Gastroesophageal sphincter (tissue), 4 donors: Measurements from ENCODE around the gene RPS6KL1. TPM values are rescaled to one million over a fixed set of nuclear protein-coding genes. Genes with fewer than 3 reads are reported as not detected.

Source experiments
- ATAC-seq: fragments of 150-250 bp; one replicate; pipeline ENCODE4 v1.9.1; 2016; ENCODE audit warnings: mild to moderate bottlenecking, moderate library complexity
- H3K27ac ChIP-seq, 4 donors: fragments of 200-600 bp; sonication (generic) in 3 of 4; 1 replicate in 3 of 4; 2 replicates in 1 of 4; pipeline ENCODE4 v1.5.1; 2016 to 2019
- H3K27me3 ChIP-seq: fragments of 200-600 bp; sonication (generic); one replicate; pipeline ENCODE4 v1.5.1; 2019
- H3K36me3 ChIP-seq, 2 donors: fragments of 200-600 bp; sonication (generic); one replicate each; pipeline ENCODE4 v1.5.1; 2019; ENCODE audit warnings: control low read depth in 1 of 2
- H3K4me1 ChIP-seq, 3 donors: fragments of 200-600 bp; sonication (generic); 1 replicate in 2 of 3; 2 replicates in 1 of 3; pipeline ENCODE4 v1.5.1; 2016 to 2019; ENCODE audit warnings: control low read depth in 2 of 3
- H3K4me3 ChIP-seq, 2 donors: fragments of 200-600 bp; sonication (generic); one replicate each; pipeline ENCODE4 v1.5.1; 2019; ENCODE audit warnings: mild to moderate bottlenecking in 1 of 2, moderate library complexity in 1 of 2
- H3K9me3 ChIP-seq, 3 donors: fragments of 200-600 bp; sonication (generic); one replicate each; pipeline ENCODE4 v1.5.1; 2017 to 2019; ENCODE audit warnings: control low read depth in 2 of 3
- CTCF ChIP-seq, 4 experiments: fragments of 200-600 bp in 2 of 4; fragments of 450-650 bp in 2 of 4; sonication (generic) in 1 of 4; IDR thresholded peaks; one replicate each; pipeline ENCODE4 v1.5.1; 2017 to 2019; ENCODE audit warnings: antibody characterized with exemption in 4 of 4, mild to moderate bottlenecking in 2 of 4, moderate library complexity in 2 of 4
- EP300 ChIP-seq: sonication (generic); formaldehyde crosslinking; IDR thresholded peaks from one replicate; pipeline ENCODE4 v1.6.1; 2017; ENCODE audit warnings: antibody characterized with exemption, mild to moderate bottlenecking
- POLR2A ChIP-seq, 2 donors: fragments of 450-650 bp; IDR thresholded peaks; one replicate each; pipeline ENCODE4 v1.6.1; 2017; ENCODE audit warnings: antibody characterized with exemption in 2 of 2, mild to moderate bottlenecking in 2 of 2, moderate library complexity in 1 of 2
- POLR2AphosphoS5 ChIP-seq: sonication (generic); formaldehyde crosslinking; IDR thresholded peaks from one replicate; pipeline ENCODE4 v1.6.1; 2017; ENCODE audit warnings: antibody characterized with exemption
- WGBS, 2 donors: methylation state at CpG; one replicate each; pipeline ENCODE4 v1.1.5; 2018; ENCODE audit warnings: low coverage in 1 of 2; 5-methylcytosine and 5-hydroxymethylcytosine counted together
- total RNA-seq, 4 donors: library from RNA; depleted of rRNA; stranded (reverse); fragments of >200 nt; gene quantifications; one replicate each; pipeline ENCODE4 v1.1.0, GENCODE V29; 2016

RPS6KL1 gene, protein sequence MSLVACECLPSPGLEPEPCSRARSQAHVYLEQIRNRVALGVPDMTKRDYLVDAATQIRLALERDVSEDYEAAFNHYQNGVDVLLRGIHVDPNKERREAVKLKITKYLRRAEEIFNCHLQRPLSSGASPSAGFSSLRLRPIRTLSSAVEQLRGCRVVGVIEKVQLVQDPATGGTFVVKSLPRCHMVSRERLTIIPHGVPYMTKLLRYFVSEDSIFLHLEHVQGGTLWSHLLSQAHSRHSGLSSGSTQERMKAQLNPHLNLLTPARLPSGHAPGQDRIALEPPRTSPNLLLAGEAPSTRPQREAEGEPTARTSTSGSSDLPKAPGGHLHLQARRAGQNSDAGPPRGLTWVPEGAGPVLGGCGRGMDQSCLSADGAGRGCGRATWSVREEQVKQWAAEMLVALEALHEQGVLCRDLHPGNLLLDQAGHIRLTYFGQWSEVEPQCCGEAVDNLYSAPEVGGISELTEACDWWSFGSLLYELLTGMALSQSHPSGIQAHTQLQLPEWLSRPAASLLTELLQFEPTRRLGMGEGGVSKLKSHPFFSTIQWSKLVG
- total RNA-seq, result 10 to 100 TPM in 1 of 4 donors, 1 to 10 TPM in 3; 4.0 to 10.2 (median 8.2) TPM

GRCh38 chr14:74922752-74923401 lies at the start of gene RPS6KL1:
Gene RPS6KL1 (minus strand): TSS chr14:74923260. CDS start chr14:74921541, 1,719 bp downstream.
- H3K36me3 ChIP-seq, result peaks cover 0 to 12% of the 10 kb centered on the region in 2 donors
- H3K27ac ChIP-seq, result peak within 1 kb of the TSS in 3 of 4 donors; percentile 76 to 85 (median 78)
- H3K9me3 ChIP-seq, result no peaks in the 10 kb centered on the region
- H3K4me1 ChIP-seq, result peaks cover 0 to 28% (median 7%) of the 10 kb centered on the region in 3 donors
- peak within 1 kb of the TSS; percentile 32 to 70 for H3K4me3 ChIP-seq
- peak; percentile 98 for ATAC-seq
- peak; percentile 19 for TF ChIP-seq POLR2AphosphoS5
- TF ChIP-seq EP300, result no peak
- no peak for TF ChIP-seq POLR2A (IDR thresholded peaks at IDR 0.05)
- WGBS, 2 donors, result no CpG with 5 or more reads among the region's 51 CpGs
- H3K27me3 ChIP-seq, result no peaks in the 10 kb centered on the region

- ATAC-seq, result no peak
- Histone ChIP-seq H3K4me3 (no peak overlapping the region), H3K9me3 (no peaks in the 10 kb centered on the region), H3K36me3 (no peaks in the 10 kb centered on the region), H3K27me3 (no peaks in the 10 kb centered on the region), H3K27ac (no peak overlapping the region), H3K4me1 (peaks cover 0 to 25% (median 4%) of the 10 kb centered on the region in 3 donors)
- WGBS, 2 donors, result 46 to 67% methylated on average over 1 of the region's 1 CpG
- TF ChIP-seq POLR2AphosphoS5, result no peak
- TF ChIP-seq POLR2A (IDR thresholded peaks at IDR 0.05), result no peak
- TF ChIP-seq CTCF (IDR thresholded peaks at IDR 0.05), result no peak
- no peak for TF ChIP-seq EP300
Observed at GRCh38 chr14:74968811-74969210, 45.8 kb upstream of the RPS6KL1 start.

DNA sequence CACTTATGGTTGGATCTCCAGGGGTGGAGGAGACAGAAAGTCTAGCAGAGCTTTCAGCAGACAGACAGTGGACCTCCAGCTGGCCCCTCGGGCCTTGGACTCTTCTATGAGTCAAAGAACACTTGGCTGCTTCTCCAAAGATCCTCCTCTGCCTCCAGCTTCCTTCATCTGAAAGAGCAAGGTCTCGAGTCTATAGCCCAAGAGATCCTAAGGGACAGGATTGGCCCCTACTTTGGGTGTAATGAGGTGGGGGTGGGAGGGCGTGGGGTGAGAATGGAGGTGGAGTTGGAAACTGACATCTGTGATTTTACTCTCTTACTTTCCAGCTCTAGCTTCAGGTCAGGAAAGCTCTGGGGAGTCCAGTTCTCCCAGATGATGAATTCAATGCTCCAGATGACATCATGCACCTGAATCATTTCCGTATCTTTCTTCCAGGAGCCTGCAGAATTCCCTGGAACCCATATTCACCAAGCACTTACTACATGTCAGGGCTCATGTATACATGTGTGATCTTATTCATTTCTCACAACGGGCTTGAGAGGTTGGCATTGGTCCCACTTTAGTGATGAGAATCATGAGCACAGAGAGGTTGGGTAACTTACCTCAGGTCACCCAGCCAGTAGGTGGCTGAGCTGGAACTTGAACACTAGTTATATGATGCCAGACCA lies 42.6 kb upstream of the RPS6KL1 start:
- Histone ChIP-seq H3K9me3 (no peaks in the 10 kb centered on the region), H3K4me1 (peaks cover 0 to 21% (median 0%) of the 10 kb centered on the region in 3 donors), H3K27me3 (no peaks in the 10 kb centered on the region), H3K36me3 (no peaks in the 10 kb centered on the region), H3K4me3 (no peak overlapping the region), H3K27ac (no peak overlapping the region)
- WGBS, 2 donors, result 56% methylated on average over 5 of the region's 5 CpGs; no CpG with 5 or more reads in 1 of the 2 donors
- peak; percentile 21 for ATAC-seq
- no peak for TF ChIP-seq POLR2AphosphoS5
- no peak for TF ChIP-seq EP300
- TF ChIP-seq CTCF (IDR thresholded peaks at IDR 0.05), result no peak
- TF ChIP-seq POLR2A (IDR thresholded peaks at IDR 0.05), result no peak

DNA sequence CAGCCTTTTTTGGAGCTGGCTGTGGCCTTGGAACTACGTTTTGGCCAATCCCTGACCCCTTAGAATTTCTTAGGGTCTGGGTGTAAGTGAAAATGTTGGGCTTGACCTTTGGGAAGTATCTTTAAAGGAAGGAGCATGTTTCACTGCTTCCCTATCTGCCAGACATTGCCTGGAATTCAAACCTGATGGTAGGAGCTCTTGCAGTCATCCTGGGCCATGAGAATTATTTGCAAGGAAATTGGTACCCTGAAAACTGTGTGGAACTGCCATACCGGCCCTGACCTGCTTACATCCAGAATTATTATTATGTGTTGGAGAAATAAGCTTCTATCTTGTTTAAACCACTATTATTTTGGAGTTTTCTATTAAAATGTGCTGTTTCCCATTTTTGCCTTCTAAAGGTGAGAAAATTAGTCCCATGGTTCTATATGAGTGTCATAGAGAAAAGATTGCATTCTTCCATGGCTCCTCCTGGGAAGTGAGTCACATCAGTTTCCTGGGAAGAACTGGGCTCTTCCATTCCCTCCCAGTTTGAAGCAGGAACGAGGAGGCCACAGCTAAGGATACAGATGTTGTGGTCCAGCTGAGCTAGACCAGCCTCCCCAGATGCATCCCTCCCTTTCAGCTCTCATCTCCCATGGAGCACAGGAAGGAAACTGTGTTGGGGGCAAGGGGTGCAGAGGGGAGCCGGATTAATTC lies 41.9 kb upstream of the RPS6KL1 start:
- ATAC-seq, result no peak
- Histone ChIP-seq H3K27ac (no peak overlapping the region), H3K9me3 (no peaks in the 10 kb centered on the region), H3K4me3 (no peak overlapping the region), H3K4me1 (peaks cover 0 to 21% (median 0%) of the 10 kb centered on the region in 3 donors), H3K27me3 (no peaks in the 10 kb centered on the region), H3K36me3 (no peaks in the 10 kb centered on the region)
- TF ChIP-seq POLR2A (IDR thresholded peaks at IDR 0.05), result no peak
- TF ChIP-seq POLR2AphosphoS5, result no peak
- TF ChIP-seq CTCF (IDR thresholded peaks at IDR 0.05), result no peak
- TF ChIP-seq EP300, result no peak
- WGBS, 2 donors, result 89 to 93% methylated on average over 2 of the region's 4 CpGs
